Spleen (tissue), 7 donors: Measurements from ENCODE around the gene KRTAP4-12.

Source experiments
- CTCF ChIP-seq, 11 experiments: fragments of 200-600 bp in 7 of 11; fragments of 450-650 bp in 4 of 11; sonication (generic) in 4 of 11; IDR thresholded peaks in 8 of 11; conservative IDR thresholded peaks in 3 of 11; 1 replicate in 7 of 11; 2 replicates in 4 of 11; pipeline versions ENCODE4 v1.4.0 to v1.8.0; 2016 to 2021; ENCODE audit warnings: antibody characterized with exemption in 11 of 11, inconsistent platforms in 4 of 11, mild to moderate bottlenecking in 1 of 11
- POLR2A ChIP-seq, 3 donors: fragments of 450-650 bp; IDR thresholded peaks; one replicate each; pipeline ENCODE4 v1.5.1; 2017; ENCODE audit warnings: antibody characterized with exemption in 3 of 3, mild to moderate bottlenecking in 1 of 3
- donor health status: DM: no; HTN: no; CAD: no; lungs with moderate emphysema.
- donor health status: DM: no; HTN: no; CAD: no.
- donor health status: DM: no; HTN: no; CAD: no.

- TF ChIP-seq POLR2A (IDR thresholded peaks at IDR 0.05) (no peak), CTCF (IDR thresholded peaks at IDR 0.05 in 8 of 11, conservative IDR thresholded peaks at IDR 0.05 in 3 of 11) (no peak)
These were observed 25.6 kb upstream of the KRTAP4-12 start, which contains the start of gene KRTAP4-5 for GRCh38 chr17:41149652-41149985.
